ENCODE measurements around the gene PHACTR3.

DNA sequence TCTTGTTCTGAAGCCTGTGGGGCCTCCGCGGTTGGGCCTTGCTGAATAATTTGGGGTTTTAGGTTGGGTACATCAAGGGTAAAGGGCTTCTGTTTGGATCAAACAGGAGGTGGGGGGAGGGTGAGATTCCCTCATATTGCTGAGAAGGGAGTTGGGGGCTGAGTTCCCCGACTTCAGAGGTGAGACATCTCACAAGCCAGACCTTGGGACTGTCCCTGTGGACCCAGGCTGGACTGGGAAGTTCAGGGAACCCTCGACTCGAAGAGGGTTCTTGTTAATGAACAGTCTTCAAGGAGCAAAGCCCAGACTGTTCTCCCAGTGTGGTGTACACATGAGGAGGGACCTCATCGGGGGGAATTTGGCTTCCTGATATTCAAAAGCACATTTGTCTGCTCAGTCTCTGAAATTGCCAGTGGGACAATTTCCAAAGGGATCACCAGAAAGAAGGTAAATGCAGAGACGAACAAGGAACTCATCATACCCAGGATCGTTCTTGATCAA, 210.6 kb downstream of the PHACTR3 start:
- TF ChIP-seq, protein P1, sequence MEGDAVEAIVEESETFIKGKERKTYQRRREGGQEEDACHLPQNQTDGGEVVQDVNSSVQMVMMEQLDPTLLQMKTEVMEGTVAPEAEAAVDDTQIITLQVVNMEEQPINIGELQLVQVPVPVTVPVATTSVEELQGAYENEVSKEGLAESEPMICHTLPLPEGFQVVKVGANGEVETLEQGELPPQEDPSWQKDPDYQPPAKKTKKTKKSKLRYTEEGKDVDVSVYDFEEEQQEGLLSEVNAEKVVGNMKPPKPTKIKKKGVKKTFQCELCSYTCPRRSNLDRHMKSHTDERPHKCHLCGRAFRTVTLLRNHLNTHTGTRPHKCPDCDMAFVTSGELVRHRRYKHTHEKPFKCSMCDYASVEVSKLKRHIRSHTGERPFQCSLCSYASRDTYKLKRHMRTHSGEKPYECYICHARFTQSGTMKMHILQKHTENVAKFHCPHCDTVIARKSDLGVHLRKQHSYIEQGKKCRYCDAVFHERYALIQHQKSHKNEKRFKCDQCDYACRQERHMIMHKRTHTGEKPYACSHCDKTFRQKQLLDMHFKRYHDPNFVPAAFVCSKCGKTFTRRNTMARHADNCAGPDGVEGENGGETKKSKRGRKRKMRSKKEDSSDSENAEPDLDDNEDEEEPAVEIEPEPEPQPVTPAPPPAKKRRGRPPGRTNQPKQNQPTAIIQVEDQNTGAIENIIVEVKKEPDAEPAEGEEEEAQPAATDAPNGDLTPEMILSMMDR (IDR thresholded peaks at IDR 0.05; ENCODE audit: extremely low read depth in 1 of 2, insufficient read depth in 1 of 2, low read depth in 1 of 2, low read length in 2 of 2), result no peak
- TF ChIP-seq POLR2A (IDR thresholded peaks at IDR 0.05; ENCODE audit: low read depth, low read length) (no peak), POLR2AphosphoS5 (IDR thresholded peaks at IDR 0.05; ENCODE audit: insufficient read depth, low read depth, low read length) (no peak), JUN (IDR thresholded peaks at IDR 0.05; ENCODE audit: borderline replicate concordance, insufficient read depth, insufficient read length, low read depth) (no peak), EZH2 (IDR thresholded peaks at IDR 0.05; ENCODE audit: borderline replicate concordance, low read depth, low read length, severe bottlenecking) (no peak), GATA2 (IDR thresholded peaks at IDR 0.05; ENCODE audit: insufficient read depth, insufficient read length, low read depth, low read length) (no peak), MYC (IDR thresholded peaks at IDR 0.05; ENCODE audit: low read depth, low read length) (no peak)
- TF ChIP-seq, protein P2, sequence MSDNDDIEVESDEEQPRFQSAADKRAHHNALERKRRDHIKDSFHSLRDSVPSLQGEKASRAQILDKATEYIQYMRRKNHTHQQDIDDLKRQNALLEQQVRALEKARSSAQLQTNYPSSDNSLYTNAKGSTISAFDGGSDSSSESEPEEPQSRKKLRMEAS (IDR thresholded peaks at IDR 0.05; ENCODE audit: insufficient read depth, insufficient read length), result no peak
